CD4-positive, CD25-positive, alpha-beta regulatory T cell (primary cell): ENCODE measurements around the gene CACNA1A. TPM values are rescaled to one million over a fixed set of nuclear protein-coding genes. Genes with fewer than 3 reads are reported as not detected.

Experiments used
- ATAC-seq, 2 donors: fragments of 150-1000 bp; cut with Tn5 transposase; one replicate each; pipeline ENCODE4 v1.10.0; 2021; ENCODE audit warnings: low read depth in 2 of 2, moderate number of reproducible peaks in 2 of 2, moderate library complexity in 1 of 2
- DNase-seq, 3 donors: peaks; one replicate each; pipeline versions ENCODE4 v3.0.0 to v3.0.0-alpha.2; 2012 to 2022; ENCODE audit warnings: mixed read lengths in 1 of 3
- H3K27ac ChIP-seq: one replicate; pipeline ENCODE4 v1.7.0; 2013; ENCODE audit warnings: mild to moderate bottlenecking, low read length; ENCODE audit not compliant: insufficient read depth, poor library complexity, severe bottlenecking
- H3K27me3 ChIP-seq: one replicate; pipeline ENCODE4 v1.7.0; 2013; ENCODE audit warnings: low read length; ENCODE audit not compliant: control insufficient read depth, insufficient read depth
- H3K36me3 ChIP-seq: one replicate; pipeline ENCODE4 v1.7.0; 2013; ENCODE audit warnings: mild to moderate bottlenecking, low read length, moderate library complexity; ENCODE audit not compliant: control insufficient read depth, insufficient read depth
- H3K4me1 ChIP-seq: 2 replicates; pipeline ENCODE4 v1.7.0; 2013; ENCODE audit warnings: mild to moderate bottlenecking, low read length; ENCODE audit not compliant: insufficient read depth, control insufficient read depth, poor library complexity, severe bottlenecking
- H3K4me3 ChIP-seq: one replicate; pipeline ENCODE4 v1.7.0; 2013; ENCODE audit warnings: low read depth, mild to moderate bottlenecking, low read length, moderate library complexity
- H3K9me3 ChIP-seq, 2 experiments: 1 replicate in 1 of 2; 2 replicates in 1 of 2; pipeline ENCODE4 v1.7.0; 2013; ENCODE audit warnings: low read length in 2 of 2, mild to moderate bottlenecking in 1 of 2, moderate library complexity in 1 of 2; ENCODE audit not compliant: control insufficient read depth in 2 of 2
- H3K27ac Mint-ChIP-seq, 3 donors: one replicate each; pipeline ENCODE4 v1.8.0; 2020 to 2022; ENCODE audit warnings: mild to moderate bottlenecking in 3 of 3, mixed read lengths in 3 of 3, moderate library complexity in 2 of 3
- H3K27me3 Mint-ChIP-seq: one replicate; pipeline ENCODE4 v1.8.0; 2022; ENCODE audit warnings: mild to moderate bottlenecking, mixed read lengths
- H3K36me3 Mint-ChIP-seq: one replicate; pipeline ENCODE4 v1.8.0; 2020; ENCODE audit warnings: mixed read lengths
- H3K4me1 Mint-ChIP-seq, 4 donors: one replicate each; pipeline ENCODE4 v1.8.0; 2020 to 2022; ENCODE audit warnings: mixed read lengths in 4 of 4, mild to moderate bottlenecking in 1 of 4
- H3K4me3 Mint-ChIP-seq, 4 donors: one replicate each; pipeline ENCODE4 v1.8.0; 2020 to 2022; ENCODE audit warnings: mild to moderate bottlenecking in 4 of 4, mixed read lengths in 4 of 4, moderate library complexity in 3 of 4
- H3K9me3 Mint-ChIP-seq, 7 donors: one replicate each; pipeline ENCODE4 v1.8.0; 2020 to 2022; ENCODE audit warnings: mixed read lengths in 7 of 7, mild to moderate bottlenecking in 3 of 7, moderate library complexity in 2 of 7
- polyA plus RNA-seq, 4 donors: library from polyadenylated mRNA; unstranded; fragments of 300-500 nt; fragmentation: Illumina TruSeq; gene quantifications; one replicate each; pipeline ENCODE4 v1.2.3, GENCODE V29; 2021
- total RNA-seq: library from RNA; stranded (reverse); gene quantifications from one replicate; pipeline ENCODE4 v1.2.3, GENCODE V29; 2022

CACNA1A gene
- total and polyA plus RNA-seq, 5 donors from 2014 or later = 0.16 to 0.62 TPM; not detected in 3

DNA sequence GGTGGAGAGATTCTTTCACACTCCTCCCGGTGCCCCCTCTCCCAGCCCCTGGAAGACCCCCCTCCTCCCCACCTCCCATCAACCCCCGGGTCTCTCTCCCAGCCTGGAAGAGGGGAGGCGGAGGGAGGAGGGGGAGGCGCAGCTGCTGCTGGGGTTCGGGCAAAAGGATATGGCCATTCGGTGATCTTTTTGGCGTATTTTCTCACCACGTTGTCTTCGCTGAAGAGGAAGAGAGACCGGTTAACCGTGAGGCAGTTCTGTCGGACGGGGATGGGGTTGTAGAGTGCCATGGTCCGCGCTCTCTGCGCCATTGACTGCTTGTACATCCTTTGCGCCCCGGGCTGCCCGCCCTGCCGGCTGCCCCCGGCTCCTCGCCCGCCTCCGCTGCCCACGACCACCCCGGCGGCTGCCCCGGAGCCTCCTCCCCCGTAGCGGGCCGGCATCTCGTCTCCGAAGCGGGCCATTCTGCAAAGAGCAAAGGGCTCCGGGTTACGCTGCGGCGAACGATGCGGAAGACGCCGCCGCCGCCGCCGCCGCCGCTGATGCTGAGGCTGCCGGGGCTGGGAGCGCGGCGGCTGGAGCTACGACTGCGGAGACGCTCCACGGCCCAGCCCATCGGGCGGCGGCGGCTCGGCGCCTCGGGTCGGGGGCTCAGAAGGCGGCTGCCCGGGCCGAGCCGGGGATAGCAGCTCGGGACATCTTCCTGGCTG is 363 bp downstream of the CACNA1A start:
- Histone ChIP-seq H3K4me3 (no peak overlapping the region), H3K4me1 (peaks cover 3% of the 10 kb centered on the region), H3K27ac (no peak overlapping the region), H3K36me3 (no peaks in the 10 kb centered on the region), H3K9me3 (no peaks in the 10 kb centered on the region), H3K27me3 (peaks cover 20% of the 10 kb centered on the region)
- peaks cover 0 to 2% (median 0%) of the 10 kb centered on the region in 7 donors for H3K9me3 Mint-ChIP-seq
- DNase-seq = peak in 1 of 3 donors; percentile 3
- no peak for ATAC-seq
- H3K27me3 Mint-ChIP-seq = peaks cover 62% of the 10 kb centered on the region
- H3K36me3 Mint-ChIP-seq = no peaks in the 10 kb centered on the region
- no peak overlapping the region for H3K27ac Mint-ChIP-seq
- H3K4me1 Mint-ChIP-seq = peaks cover 0 to 7% (median 0%) of the 10 kb centered on the region in 4 donors
- H3K4me3 Mint-ChIP-seq = no peak overlapping the region

GRCh38 chr19:13505164-13505695 is 1.0 kb downstream of the CACNA1A start:
- ATAC-seq = no peak
- Histone ChIP-seq H3K9me3 (no peaks in the 10 kb centered on the region), H3K4me3 (no peak overlapping the region), H3K27me3 (peaks cover 20% of the 10 kb centered on the region), H3K36me3 (no peaks in the 10 kb centered on the region), H3K27ac (no peak overlapping the region), H3K4me1 (peaks cover 3% of the 10 kb centered on the region)
- H3K4me3 Mint-ChIP-seq = peak overlapping the region in 2 of 4 donors; percentile 2 to 41
- H3K9me3 Mint-ChIP-seq = peaks cover 0 to 2% (median 0%) of the 10 kb centered on the region in 7 donors
- DNase-seq = no peak
- H3K27ac Mint-ChIP-seq = no peak overlapping the region
- no peaks in the 10 kb centered on the region for H3K36me3 Mint-ChIP-seq
- H3K4me1 Mint-ChIP-seq = peaks cover 0 to 7% (median 0%) of the 10 kb centered on the region in 4 donors
- H3K27me3 Mint-ChIP-seq = peaks cover 63% of the 10 kb centered on the region

GRCh38 chr19:13503570-13504235 is 2.6 kb downstream of the CACNA1A start:
- peaks cover 52% of the 10 kb centered on the region for H3K27me3 Mint-ChIP-seq
- H3K27me3 ChIP-seq = peaks cover 10% of the 10 kb centered on the region
- no peak for ATAC-seq

GRCh38 chr19:13502231-13502630 is 4.0 kb downstream of the CACNA1A start:
- no peaks in the 10 kb centered on the region for H3K36me3 ChIP-seq
- peaks cover 0 to 6% (median 0%) of the 10 kb centered on the region in 4 donors for H3K4me1 Mint-ChIP-seq
- no peaks in the 10 kb centered on the region for H3K9me3 ChIP-seq
- H3K9me3 Mint-ChIP-seq = peaks cover 0 to 6% (median 0%) of the 10 kb centered on the region in 7 donors
- no peaks in the 10 kb centered on the region for H3K36me3 Mint-ChIP-seq
- no peak for DNase-seq
- H3K27ac ChIP-seq = no peak overlapping the region
- peaks cover 40% of the 10 kb centered on the region for H3K27me3 Mint-ChIP-seq
- H3K27me3 ChIP-seq = no peaks in the 10 kb centered on the region
- H3K4me1 ChIP-seq = peaks cover 3% of the 10 kb centered on the region
- H3K4me3 Mint-ChIP-seq = no peak overlapping the region
- H3K4me3 ChIP-seq = no peak overlapping the region
- no peak for ATAC-seq
- H3K27ac Mint-ChIP-seq = no peak overlapping the region

More at GRCh38 chr19:13503570-13504235, 2.6 kb downstream of the CACNA1A start:
- Histone ChIP-seq H3K4me1 (peaks cover 3% of the 10 kb centered on the region), H3K9me3 (no peaks in the 10 kb centered on the region), H3K36me3 (no peaks in the 10 kb centered on the region), H3K4me3 (no peak overlapping the region), H3K27ac (no peak overlapping the region)
- peaks cover 0 to 5% (median 0%) of the 10 kb centered on the region in 7 donors for H3K9me3 Mint-ChIP-seq
- no peaks in the 10 kb centered on the region for H3K36me3 Mint-ChIP-seq
- no peak overlapping the region for H3K4me3 Mint-ChIP-seq
- no peak for DNase-seq
- no peak overlapping the region for H3K27ac Mint-ChIP-seq
- peaks cover 0 to 7% (median 0%) of the 10 kb centered on the region in 4 donors for H3K4me1 Mint-ChIP-seq

DNA sequence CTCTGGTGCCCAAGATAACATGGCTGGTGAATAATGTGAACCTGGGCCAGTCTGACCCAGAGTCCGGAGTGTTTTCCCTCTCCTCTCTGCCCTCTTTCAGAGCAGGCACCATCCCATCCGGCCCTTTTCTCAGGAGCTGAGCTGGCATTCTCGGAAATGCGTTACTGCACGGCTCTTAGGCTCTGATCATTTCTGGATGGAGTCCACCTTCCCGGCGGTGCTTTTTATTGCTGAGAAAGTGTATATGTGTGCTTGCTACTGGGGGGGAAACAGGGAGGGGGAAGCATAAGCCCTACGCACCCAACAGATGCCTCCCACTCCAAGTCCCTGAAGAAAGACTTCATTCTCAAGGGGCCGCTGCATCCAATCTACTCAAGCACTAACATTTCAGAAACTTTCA is 6.6 kb downstream of the CACNA1A start:
- Histone ChIP-seq H3K4me1 (no peaks in the 10 kb centered on the region), H3K27me3 (no peaks in the 10 kb centered on the region), H3K4me3 (no peak overlapping the region), H3K9me3 (no peaks in the 10 kb centered on the region), H3K27ac (no peak overlapping the region), H3K36me3 (no peaks in the 10 kb centered on the region)
- ATAC-seq (no peak), DNase-seq (no peak)
- no peak overlapping the region for H3K4me3 Mint-ChIP-seq
- H3K4me1 Mint-ChIP-seq = no peaks in the 10 kb centered on the region
- H3K27me3 Mint-ChIP-seq = peaks cover 28% of the 10 kb centered on the region
- no peaks in the 10 kb centered on the region for H3K36me3 Mint-ChIP-seq
- H3K27ac Mint-ChIP-seq = no peak overlapping the region
- peaks cover 0 to 6% (median 0%) of the 10 kb centered on the region in 7 donors for H3K9me3 Mint-ChIP-seq

GRCh38 chr19:13493516-13494310 is 12.6 kb downstream of the CACNA1A start:
- Histone ChIP-seq H3K36me3 (no peaks in the 10 kb centered on the region), H3K4me1 (no peaks in the 10 kb centered on the region), H3K9me3 (peaks cover 0 to 4% of the 10 kb centered on the region in 2 experiments), H3K4me3 (no peak overlapping the region), H3K27ac (no peak overlapping the region), H3K27me3 (no peaks in the 10 kb centered on the region)
- Mint-ChIP-seq H3K9me3 (peaks cover 0 to 7% (median 0%) of the 10 kb centered on the region in 7 donors), H3K4me1 (no peaks in the 10 kb centered on the region), H3K36me3 (no peaks in the 10 kb centered on the region), H3K27me3 (no peaks in the 10 kb centered on the region), H3K27ac (no peak overlapping the region), H3K4me3 (no peak overlapping the region)
- DNase-seq = no peak
- no peak for ATAC-seq

DNA sequence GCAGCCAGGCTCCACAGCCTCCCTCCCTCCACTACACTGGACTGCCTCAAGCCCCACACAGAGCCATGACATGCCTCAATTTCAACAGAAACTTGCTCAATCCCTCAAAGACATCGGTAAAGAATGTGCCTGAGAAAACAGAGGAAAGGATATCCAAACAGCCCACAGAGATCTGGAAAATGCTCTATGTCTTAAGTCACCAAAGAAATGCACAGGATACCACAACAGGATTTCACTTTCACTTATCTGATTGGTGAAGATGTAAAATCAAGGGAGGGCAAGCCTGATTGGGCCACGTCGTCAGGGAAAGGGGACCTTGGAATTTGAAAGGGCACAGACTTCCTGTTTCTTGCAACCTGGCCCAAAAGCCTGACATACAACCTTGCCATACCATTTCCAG is 14.2 kb downstream of the CACNA1A start:
- DNase-seq (no peak), ATAC-seq (no peak)
- no peaks in the 10 kb centered on the region for H3K27me3 Mint-ChIP-seq
- no peaks in the 10 kb centered on the region for H3K4me1 Mint-ChIP-seq
- no peak overlapping the region for H3K4me3 Mint-ChIP-seq
- H3K27ac Mint-ChIP-seq = no peak overlapping the region
- Histone ChIP-seq H3K27me3 (no peaks in the 10 kb centered on the region), H3K4me3 (no peak overlapping the region), H3K9me3 (peaks cover 0 to 4% of the 10 kb centered on the region in 2 experiments), H3K36me3 (no peaks in the 10 kb centered on the region), H3K4me1 (no peaks in the 10 kb centered on the region), H3K27ac (no peak overlapping the region)
- H3K36me3 Mint-ChIP-seq = no peaks in the 10 kb centered on the region
- peaks cover 0 to 7% (median 0%) of the 10 kb centered on the region in 7 donors for H3K9me3 Mint-ChIP-seq
